Endothelial cell (in vitro differentiated cells): ENCODE data around the gene WNT5A. TPM values are rescaled to one million over a fixed set of nuclear protein-coding genes. Genes with fewer than 3 reads are reported as not detected.

Experiments
- DNase-seq: peaks from one replicate; pipeline ENCODE4 v3.0.0; 2021; ENCODE audit warnings: low spot score
- H3K27ac Mint-ChIP-seq: one replicate; pipeline ENCODE4 v1.8.0; 2021; ENCODE audit warnings: mixed read lengths, inconsistent platforms; ENCODE audit not compliant: unreplicated experiment
- H3K27me3 Mint-ChIP-seq: one replicate; pipeline ENCODE4 v1.8.0; 2021; ENCODE audit warnings: mild to moderate bottlenecking, moderate library complexity, mixed read lengths, inconsistent platforms; ENCODE audit not compliant: unreplicated experiment
- H3K36me3 Mint-ChIP-seq: one replicate; pipeline ENCODE4 v1.8.0; 2021; ENCODE audit warnings: mild to moderate bottlenecking, low read depth, mixed read lengths, inconsistent platforms; ENCODE audit not compliant: unreplicated experiment
- H3K4me1 Mint-ChIP-seq: one replicate; pipeline ENCODE4 v1.8.0; 2021; ENCODE audit warnings: mild to moderate bottlenecking, mixed read lengths, inconsistent platforms; ENCODE audit not compliant: unreplicated experiment
- H3K4me3 Mint-ChIP-seq: one replicate; pipeline ENCODE4 v1.8.0; 2021; ENCODE audit warnings: mild to moderate bottlenecking, mixed read lengths, inconsistent platforms; ENCODE audit not compliant: unreplicated experiment
- H3K9me3 Mint-ChIP-seq: one replicate; pipeline ENCODE4 v1.8.0; 2021; ENCODE audit warnings: mixed read lengths, inconsistent platforms; ENCODE audit not compliant: unreplicated experiment
- total RNA-seq: library from RNA; stranded (reverse); fragmentation: NEBNext Ultra II Directional; extraction: Animal tissue kit (Norgen Biotek cat#: 25700); gene quantifications from one replicate; pipeline ENCODE4 v1.2.1, GENCODE V29; 2021; ENCODE audit not compliant: unreplicated experiment
- TF ChIP-seq, protein P1 (sequence below): fragments of 200-600 bp; sonication (generic); IDR thresholded peaks from one replicate; pipeline ENCODE4 v1.5.0; 2021; ENCODE audit warnings: antibody characterized with exemption; ENCODE audit not compliant: unreplicated experiment

The WNT5A gene
- total RNA-seq, 1 donor from 2014 or later, result 9.7 TPM

DNA sequence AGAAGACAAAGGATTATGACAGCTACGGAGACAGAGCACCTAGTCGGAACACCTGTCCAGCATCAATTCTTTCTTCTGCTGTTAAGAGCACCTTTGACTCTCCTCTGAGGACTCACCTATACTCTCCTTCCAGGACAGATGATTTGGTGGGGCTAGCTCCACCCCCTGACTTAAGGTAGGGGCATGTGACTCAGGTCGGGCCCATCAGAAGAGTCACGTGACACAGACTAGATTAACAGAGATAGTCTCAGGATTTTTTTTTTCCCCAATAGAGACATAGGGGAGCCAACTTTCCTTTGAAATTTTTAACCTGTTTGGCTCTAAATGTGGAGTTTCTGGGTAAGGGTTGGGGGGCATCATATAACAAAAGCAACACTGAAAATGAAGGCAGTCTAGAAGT, 11.4 kb upstream of the WNT5A start:
- no peak for DNase-seq
- no peak overlapping the region for H3K4me3 Mint-ChIP-seq
- no peaks in the 10 kb centered on the region for H3K4me1 Mint-ChIP-seq
- no peaks in the 10 kb centered on the region for H3K27me3 Mint-ChIP-seq
- TF ChIP-seq, protein P1, sequence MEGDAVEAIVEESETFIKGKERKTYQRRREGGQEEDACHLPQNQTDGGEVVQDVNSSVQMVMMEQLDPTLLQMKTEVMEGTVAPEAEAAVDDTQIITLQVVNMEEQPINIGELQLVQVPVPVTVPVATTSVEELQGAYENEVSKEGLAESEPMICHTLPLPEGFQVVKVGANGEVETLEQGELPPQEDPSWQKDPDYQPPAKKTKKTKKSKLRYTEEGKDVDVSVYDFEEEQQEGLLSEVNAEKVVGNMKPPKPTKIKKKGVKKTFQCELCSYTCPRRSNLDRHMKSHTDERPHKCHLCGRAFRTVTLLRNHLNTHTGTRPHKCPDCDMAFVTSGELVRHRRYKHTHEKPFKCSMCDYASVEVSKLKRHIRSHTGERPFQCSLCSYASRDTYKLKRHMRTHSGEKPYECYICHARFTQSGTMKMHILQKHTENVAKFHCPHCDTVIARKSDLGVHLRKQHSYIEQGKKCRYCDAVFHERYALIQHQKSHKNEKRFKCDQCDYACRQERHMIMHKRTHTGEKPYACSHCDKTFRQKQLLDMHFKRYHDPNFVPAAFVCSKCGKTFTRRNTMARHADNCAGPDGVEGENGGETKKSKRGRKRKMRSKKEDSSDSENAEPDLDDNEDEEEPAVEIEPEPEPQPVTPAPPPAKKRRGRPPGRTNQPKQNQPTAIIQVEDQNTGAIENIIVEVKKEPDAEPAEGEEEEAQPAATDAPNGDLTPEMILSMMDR, result no peak
- H3K36me3 Mint-ChIP-seq, result no peaks in the 10 kb centered on the region
- no peaks in the 10 kb centered on the region for H3K9me3 Mint-ChIP-seq
- H3K27ac Mint-ChIP-seq, result no peak overlapping the region

DNA sequence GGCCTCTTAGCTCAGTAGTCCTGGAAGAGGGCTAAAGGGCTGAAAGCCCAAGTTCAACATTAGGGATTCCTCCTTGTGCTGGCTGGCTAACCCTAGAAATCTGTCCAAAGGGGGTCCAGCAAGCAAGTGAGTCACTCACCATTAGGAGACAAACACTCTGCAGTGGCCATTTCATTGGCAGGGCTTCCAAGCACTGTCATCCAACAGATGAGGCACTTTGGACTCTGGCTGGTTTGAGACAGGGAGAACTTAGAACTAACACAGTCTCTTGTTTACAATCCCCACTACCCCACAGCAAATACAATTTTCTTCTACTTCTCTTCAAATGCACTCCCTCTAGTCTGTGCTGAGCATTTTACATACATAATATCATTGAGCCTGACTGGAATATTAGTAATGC, 10.1 kb upstream of the WNT5A start:
- Mint-ChIP-seq H3K36me3 (no peaks in the 10 kb centered on the region), H3K27me3 (no peaks in the 10 kb centered on the region), H3K27ac (no peak overlapping the region), H3K4me3 (no peak overlapping the region), H3K4me1 (no peaks in the 10 kb centered on the region), H3K9me3 (no peaks in the 10 kb centered on the region)
- TF ChIP-seq, protein P1, result no peak
- DNase-seq, result no peak

DNA sequence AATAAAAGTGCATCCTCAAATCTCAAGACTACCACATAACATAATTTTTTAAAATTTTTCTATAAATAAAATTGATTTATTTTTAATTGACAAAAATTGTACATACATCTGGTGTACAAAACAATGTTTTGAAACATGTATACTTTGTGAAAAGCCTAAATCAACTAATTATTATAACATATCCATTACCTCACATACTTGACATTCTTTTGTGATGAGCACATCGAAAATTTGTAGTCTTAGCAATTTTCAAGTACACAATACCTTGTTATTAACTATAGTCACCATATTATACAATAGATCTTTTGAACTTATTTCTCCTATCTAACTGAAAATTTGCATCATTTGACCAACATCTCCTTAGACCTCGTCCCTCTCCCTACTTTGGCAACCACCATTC, 7.9 kb upstream of the WNT5A start:
- TF ChIP-seq, protein P1, result no peak
- Mint-ChIP-seq H3K4me3 (no peak overlapping the region), H3K27me3 (no peaks in the 10 kb centered on the region), H3K27ac (no peak overlapping the region), H3K9me3 (no peaks in the 10 kb centered on the region), H3K4me1 (peaks cover 7% of the 10 kb centered on the region), H3K36me3 (no peaks in the 10 kb centered on the region)
- DNase-seq, result no peak

DNA sequence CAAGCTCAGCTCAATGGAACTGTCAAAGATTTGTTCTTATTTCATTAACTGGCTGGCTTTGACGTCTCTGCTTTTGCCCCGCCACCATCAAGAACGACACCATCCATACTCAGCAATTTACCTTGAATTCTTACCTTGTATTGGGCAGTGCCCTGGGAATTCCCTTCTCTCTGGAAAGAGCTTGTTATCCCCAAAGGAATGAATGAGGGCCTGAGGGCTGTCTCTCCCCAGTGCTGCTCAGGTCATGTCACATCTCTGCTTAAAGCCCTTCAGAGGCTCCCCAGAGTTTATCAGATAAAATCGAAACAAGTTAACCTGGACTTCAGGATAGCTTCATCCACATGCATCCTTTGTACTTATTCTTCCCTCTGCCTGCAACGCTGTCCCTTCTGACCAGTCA, 5.9 kb upstream of the WNT5A start:
- H3K4me3 Mint-ChIP-seq, result no peak overlapping the region
- no peak for DNase-seq
- TF ChIP-seq, protein P1, result no peak
- no peaks in the 10 kb centered on the region for H3K36me3 Mint-ChIP-seq
- no peaks in the 10 kb centered on the region for H3K9me3 Mint-ChIP-seq
- H3K27me3 Mint-ChIP-seq, result peaks cover 3% of the 10 kb centered on the region
- peaks cover 20% of the 10 kb centered on the region for H3K4me1 Mint-ChIP-seq
- no peak overlapping the region for H3K27ac Mint-ChIP-seq

DNA sequence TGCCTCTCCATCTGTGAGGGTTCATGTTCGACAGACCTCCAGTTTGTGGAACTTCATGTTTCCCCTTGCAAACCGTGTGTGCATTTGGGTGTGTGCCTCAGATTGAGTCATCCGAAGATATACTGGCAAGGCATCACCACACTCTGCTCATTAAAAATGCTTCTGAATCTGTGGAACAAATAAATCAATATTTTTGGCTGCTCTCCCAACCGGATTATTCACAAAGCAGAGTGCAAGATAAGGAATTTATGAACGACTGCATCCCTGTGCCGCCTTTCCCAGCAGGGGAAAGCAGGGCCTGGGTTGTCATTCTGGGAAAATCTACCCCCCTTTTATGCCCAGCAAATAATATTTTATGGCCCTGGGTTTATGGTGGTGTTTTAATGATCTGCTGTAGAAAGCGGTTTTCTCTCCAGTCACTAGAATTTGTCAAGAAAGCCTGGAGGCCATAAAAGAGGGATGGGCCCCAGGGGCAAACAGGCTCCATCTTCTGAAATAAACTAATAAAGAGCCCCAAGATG, 4.2 kb upstream of the WNT5A start:
- no peak for DNase-seq
- Mint-ChIP-seq H3K27ac (no peak overlapping the region), H3K9me3 (no peaks in the 10 kb centered on the region), H3K36me3 (no peaks in the 10 kb centered on the region), H3K4me3 (no peak overlapping the region), H3K27me3 (peaks cover 5% of the 10 kb centered on the region), H3K4me1 (peaks cover 29% of the 10 kb centered on the region)
- TF ChIP-seq, protein P1, result no peak
